NCI-H1092 (cell line): Measurements from ENCODE around the gene ANKRD36B.
"Not testable (repeated sequence)": the region's sequence is repeated elsewhere in the genome, so short reads cannot be mapped to it uniquely, and the experiment has no call there.

Experiments used
- DNase-seq: peaks from one replicate; lab custom pipeline; 2025; lab: John Stamatoyannopoulos, UW

Gene ANKRD36B

GRCh38 chr2:97589598-97590510, at the start of gene ANKRD36B:
TSS of gene ANKRD36B (minus strand) at chr2:97589877. CDS start at chr2:97589685, 192 bp downstream.
- not testable (repeated sequence) for DNase-seq

- DNase-seq: not testable (repeated sequence)
Observed at GRCh38 chr2:97626049-97626430, 36.4 kb upstream of the ANKRD36B start.

- not testable (repeated sequence) for DNase-seq
Observed at GRCh38 chr2:97625354-97626048, 35.8 kb upstream of the ANKRD36B start.

- DNase-seq: not testable (repeated sequence)
Observed at GRCh38 chr2:97622976-97623375, 33.3 kb upstream of the ANKRD36B start.

- DNase-seq: not testable (repeated sequence)
Observed at GRCh38 chr2:97620492-97620891, 30.8 kb upstream of the ANKRD36B start.

GRCh38 chr2:97618939-97619827, 29.5 kb upstream of the ANKRD36B start:
- DNase-seq: not testable (repeated sequence)

- DNase-seq: no peak
Observed at GRCh38 chr2:97617911-97618310, 28.2 kb upstream of the ANKRD36B start.

GRCh38 chr2:97615746-97616145, 26.1 kb upstream of the ANKRD36B start:
- not testable (repeated sequence) for DNase-seq

- not testable (repeated sequence) for DNase-seq
Observed at GRCh38 chr2:97611895-97612294, 22.2 kb upstream of the ANKRD36B start.

GRCh38 chr2:97608745-97609144, 19.1 kb upstream of the ANKRD36B start:
- not testable (repeated sequence) for DNase-seq

- not testable (repeated sequence) for DNase-seq
Observed at GRCh38 chr2:97605524-97606339, 16.1 kb upstream of the ANKRD36B start.

- not testable (repeated sequence) for DNase-seq
Observed at GRCh38 chr2:97605109-97605508, 15.4 kb upstream of the ANKRD36B start.

GRCh38 chr2:97601537-97601936, 11.9 kb upstream of the ANKRD36B start:
- DNase-seq: not testable (repeated sequence)

GRCh38 chr2:97596180-97596579, 6.5 kb upstream of the ANKRD36B start:
- DNase-seq: not testable (repeated sequence)

GRCh38 chr2:97593520-97593919, 3.8 kb upstream of the ANKRD36B start:
- DNase-seq: not testable (repeated sequence)

- not testable (repeated sequence) for DNase-seq
Observed at GRCh38 chr2:97590515-97591394, 1.1 kb upstream of the ANKRD36B start.

GRCh38 chr2:97589257-97589597, 450 bp downstream of the ANKRD36B start:
- not testable (repeated sequence) for DNase-seq

GRCh38 chr2:97565674-97566073, 24.0 kb downstream of the ANKRD36B start:
- DNase-seq: not testable (repeated sequence)

- not testable (repeated sequence) for DNase-seq
Observed at GRCh38 chr2:97552406-97552805, 37.3 kb downstream of the ANKRD36B start.

- DNase-seq: not testable (repeated sequence)
Observed at GRCh38 chr2:97550498-97550897, 39.2 kb downstream of the ANKRD36B start.
